HL-60 (cell line): ENCODE data around the gene EHBP1L1.

Source experiments
- DNase-seq, 2 experiments: peaks; one replicate each; pipeline ENCODE4 v3.0.0-alpha.2; 2010 to 2020; ENCODE audit warnings: low read depth in 1 of 2, low spot score in 1 of 2
- H3K27ac ChIP-seq: fragments of 250-450 bp; sonication (Bioruptor Pico); replicated peaks from 2 replicates; pipeline ENCODE4 v1.5.1; 2020; ENCODE audit warnings: mild to moderate bottlenecking, moderate library complexity
- H3K27me3 ChIP-seq: fragments of 250-450 bp; sonication (Bioruptor Pico); 2 replicates; pipeline ENCODE4 v1.5.1; 2021; ENCODE audit warnings: mild to moderate bottlenecking, moderate library complexity; ENCODE audit not compliant: insufficient read depth, poor library complexity, severe bottlenecking
- H3K4me3 ChIP-seq: replicated peaks from 2 replicates; pipeline ENCODE4 v1.5.1; 2011; ENCODE audit warnings: mild to moderate bottlenecking, control low read depth, low read length; ENCODE audit not compliant: insufficient read depth
- GABPA ChIP-seq: IDR thresholded peaks from 2 replicates; pipeline ENCODE4 v1.6.1; 2012; ENCODE audit warnings: low read depth
- POLR2AphosphoS5 ChIP-seq: IDR thresholded peaks from 2 replicates; pipeline ENCODE4 v1.6.1; 2012; ENCODE audit warnings: low read depth
- REST ChIP-seq: IDR thresholded peaks from 2 replicates; pipeline ENCODE4 v1.6.1; 2012; ENCODE audit warnings: low read depth; ENCODE audit not compliant: insufficient replicate concordance
- SPI1 ChIP-seq: IDR thresholded peaks from 2 replicates; pipeline ENCODE4 v1.6.1; 2012; ENCODE audit warnings: low read depth, mild to moderate bottlenecking, borderline replicate concordance
- TF ChIP-seq, protein P1 (sequence below): IDR thresholded peaks from one replicate; pipeline ENCODE4 v1.5.1; 2011; ENCODE audit warnings: low read length, control low read depth, inconsistent platforms; ENCODE audit not compliant: insufficient read depth

The EHBP1L1 gene

DNA sequence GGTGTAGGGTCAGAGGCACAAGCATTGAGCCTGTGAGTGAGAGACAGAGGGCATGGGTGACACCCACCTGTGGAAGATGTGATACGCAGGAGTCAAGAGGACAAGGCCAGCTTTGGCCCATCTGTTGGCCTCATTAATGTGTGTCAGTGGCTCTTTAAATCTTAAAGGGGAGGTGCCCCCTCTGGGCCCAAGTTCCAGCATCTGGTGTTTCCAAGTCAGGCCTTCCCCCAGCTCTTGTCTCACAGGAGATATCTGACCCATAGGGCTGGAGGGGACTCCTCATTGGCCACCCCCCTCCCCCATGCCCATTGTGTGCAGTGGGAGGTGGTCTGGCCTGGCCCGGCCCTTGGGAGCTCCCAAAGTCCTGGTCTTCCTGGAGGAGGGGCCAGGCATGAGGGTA, 10.8 kb downstream of the EHBP1L1 start:
- Histone ChIP-seq H3K27ac (no peak overlapping the region), H3K4me3 (no peak overlapping the region), H3K27me3 (no peaks in the 10 kb centered on the region)
- TF ChIP-seq GABPA (no peak), SPI1 (no peak), REST (no peak), POLR2AphosphoS5 (no peak)
- TF ChIP-seq, protein P1, sequence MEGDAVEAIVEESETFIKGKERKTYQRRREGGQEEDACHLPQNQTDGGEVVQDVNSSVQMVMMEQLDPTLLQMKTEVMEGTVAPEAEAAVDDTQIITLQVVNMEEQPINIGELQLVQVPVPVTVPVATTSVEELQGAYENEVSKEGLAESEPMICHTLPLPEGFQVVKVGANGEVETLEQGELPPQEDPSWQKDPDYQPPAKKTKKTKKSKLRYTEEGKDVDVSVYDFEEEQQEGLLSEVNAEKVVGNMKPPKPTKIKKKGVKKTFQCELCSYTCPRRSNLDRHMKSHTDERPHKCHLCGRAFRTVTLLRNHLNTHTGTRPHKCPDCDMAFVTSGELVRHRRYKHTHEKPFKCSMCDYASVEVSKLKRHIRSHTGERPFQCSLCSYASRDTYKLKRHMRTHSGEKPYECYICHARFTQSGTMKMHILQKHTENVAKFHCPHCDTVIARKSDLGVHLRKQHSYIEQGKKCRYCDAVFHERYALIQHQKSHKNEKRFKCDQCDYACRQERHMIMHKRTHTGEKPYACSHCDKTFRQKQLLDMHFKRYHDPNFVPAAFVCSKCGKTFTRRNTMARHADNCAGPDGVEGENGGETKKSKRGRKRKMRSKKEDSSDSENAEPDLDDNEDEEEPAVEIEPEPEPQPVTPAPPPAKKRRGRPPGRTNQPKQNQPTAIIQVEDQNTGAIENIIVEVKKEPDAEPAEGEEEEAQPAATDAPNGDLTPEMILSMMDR = no peak
- no peak for DNase-seq

DNA sequence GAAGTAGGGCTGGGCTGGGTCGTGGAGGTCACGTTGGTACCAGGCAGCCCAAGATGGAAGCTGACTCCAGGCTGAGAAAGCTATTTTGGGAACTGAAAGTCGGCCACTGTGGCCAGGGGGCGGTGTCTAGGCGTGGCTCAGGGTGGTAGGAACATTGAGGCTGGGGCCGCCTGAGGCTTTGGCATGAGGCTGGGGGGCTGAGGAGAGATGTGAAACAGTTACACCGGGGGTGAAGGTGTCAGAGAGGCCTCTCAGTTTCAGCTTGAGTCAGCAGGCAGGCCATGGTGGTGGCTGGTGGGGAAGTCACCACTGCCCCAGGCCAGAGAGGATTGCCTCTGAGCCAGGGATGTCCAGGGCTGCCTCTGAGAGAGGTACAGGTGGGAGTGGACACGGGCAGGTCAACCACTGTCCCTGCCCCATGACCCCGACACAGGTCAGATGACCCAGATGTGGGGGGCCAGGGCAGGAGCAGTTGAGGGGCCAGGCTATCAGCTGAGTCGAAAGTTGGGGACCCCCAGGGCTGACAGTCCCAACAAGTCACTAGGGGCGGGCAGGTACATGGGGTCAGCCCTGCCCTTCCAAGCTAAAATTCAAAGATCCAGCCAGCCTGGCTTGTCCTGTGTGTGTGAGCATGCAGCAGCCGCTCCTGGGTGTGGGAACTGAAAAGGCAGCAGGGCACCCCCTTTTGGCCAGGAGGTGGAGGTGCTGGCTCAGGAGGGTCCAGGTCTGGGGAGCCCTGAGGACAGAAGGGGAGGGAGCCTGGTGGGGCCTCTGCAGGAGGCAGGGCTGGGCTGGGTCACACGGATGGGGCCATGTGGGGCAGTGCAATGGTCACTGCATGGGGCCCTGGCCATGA, 12.6 kb downstream of the EHBP1L1 start:
- H3K27ac ChIP-seq = peak overlapping the region; percentile 46
- TF ChIP-seq REST (no peak), SPI1 (0 out of 2 replicates have a peak, but pooled peaks have one; percentile 1), POLR2AphosphoS5 (no peak), GABPA (no peak)
- TF ChIP-seq, protein P1 = peak; percentile 70
- DNase-seq = peak in 1 of 2 experiments; percentile 84
- H3K27me3 ChIP-seq = no peaks in the 10 kb centered on the region
- H3K4me3 ChIP-seq = no peak overlapping the region

GRCh38 chr11:65589444-65590239, 13.8 kb downstream of the EHBP1L1 start:
- Histone ChIP-seq H3K27me3 (no peaks in the 10 kb centered on the region), H3K4me3 (no peak overlapping the region), H3K27ac (no peak overlapping the region)
- no peak for DNase-seq
- TF ChIP-seq REST (no peak), GABPA (no peak), POLR2AphosphoS5 (no peak), SPI1 (no peak)
- TF ChIP-seq, protein P1 = no peak
